ENCODE measurements around the gene TKT.
"Not testable (repeated sequence)": the region's sequence is repeated elsewhere in the genome, so short reads cannot be mapped to it uniquely, and the experiment has no call there.

The TKT gene

DNA sequence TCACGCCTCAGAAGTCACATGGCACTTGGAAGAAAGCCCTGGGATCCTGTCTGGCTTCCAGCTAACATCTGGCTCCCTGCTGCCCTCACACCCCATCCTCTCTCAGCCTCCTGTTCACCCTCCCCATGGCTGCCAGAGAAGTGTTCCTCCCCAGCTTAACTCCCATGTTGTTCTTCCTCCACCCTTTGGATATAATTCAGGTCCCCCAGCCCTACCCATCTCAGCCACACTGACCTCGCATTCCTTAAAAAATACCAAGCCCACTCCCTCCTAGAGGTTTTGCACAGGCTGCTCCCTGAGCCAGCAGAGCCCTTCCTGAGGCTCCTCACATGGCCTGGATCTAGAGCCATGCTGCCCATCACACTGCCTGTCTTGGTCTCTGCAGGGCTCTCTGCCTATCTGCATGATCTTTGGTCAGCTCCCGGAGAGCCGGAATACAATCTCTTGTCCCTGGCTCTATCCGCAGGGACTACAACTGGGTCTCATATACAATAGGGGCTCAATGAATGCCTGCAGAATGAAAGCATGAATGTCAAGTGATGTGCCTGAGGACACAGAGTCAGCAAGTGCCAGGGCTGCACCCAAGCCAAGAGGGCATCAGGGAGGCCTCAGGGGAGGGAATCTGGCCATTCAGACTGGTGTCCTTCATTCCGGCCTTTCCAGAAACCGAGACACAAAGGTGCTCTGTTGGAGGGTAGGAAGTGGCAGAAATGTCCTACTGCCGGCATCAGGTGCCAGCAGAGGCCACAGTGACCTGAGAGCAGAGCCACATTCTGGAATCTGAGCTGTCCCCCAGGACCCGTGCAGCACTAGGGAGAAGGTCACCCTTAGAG is 3.8 kb upstream of the TKT start:
- DNase-seq, result no peak

- no peak for DNase-seq
Measured at GRCh38 chr3:53258600-53259426, 3.0 kb upstream of the TKT start.

DNA sequence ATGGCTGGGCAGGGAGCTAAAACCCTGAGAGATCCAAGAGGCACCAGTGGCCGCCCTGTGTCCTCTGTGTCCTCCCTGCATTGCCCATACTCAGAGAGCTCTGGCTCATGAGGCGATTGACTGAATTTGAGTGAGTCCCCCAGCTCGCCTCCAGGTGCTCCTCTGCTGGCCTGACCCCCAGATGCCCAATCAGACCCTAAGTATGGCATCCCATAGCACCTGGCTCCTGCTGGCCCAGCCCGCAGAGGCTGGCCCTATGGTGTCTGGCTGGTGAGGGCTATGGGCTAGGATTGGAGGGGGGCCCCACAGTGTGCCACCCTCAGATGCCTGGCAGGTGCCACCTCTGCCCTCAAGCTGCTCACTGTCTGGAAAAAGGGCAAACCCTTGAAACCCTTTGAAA is 1.6 kb upstream of the TKT start:
- DNase-seq, result no peak

- DNase-seq, result no peak
Measured at GRCh38 chr3:53256704-53257055, 858 bp upstream of the TKT start.

DNA sequence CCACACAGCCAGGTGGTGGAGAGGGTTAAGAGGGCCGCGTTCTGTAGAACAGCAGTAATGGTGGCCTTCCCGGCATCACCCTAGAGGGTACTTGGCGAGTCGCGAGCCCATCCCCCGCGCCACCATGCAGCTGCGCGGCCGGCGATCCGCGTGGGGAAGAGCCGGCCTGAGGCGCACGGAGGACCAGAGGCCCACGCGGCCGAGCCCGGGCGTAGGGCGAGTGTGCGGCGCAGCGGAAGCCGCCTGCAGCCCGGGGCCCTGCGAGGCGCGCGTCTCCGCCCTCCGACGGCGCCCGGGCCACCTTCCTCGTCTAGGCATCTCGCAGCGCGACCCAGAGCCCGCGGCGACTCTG is 423 bp downstream of the TKT start:
- DNase-seq, result no peak

DNA sequence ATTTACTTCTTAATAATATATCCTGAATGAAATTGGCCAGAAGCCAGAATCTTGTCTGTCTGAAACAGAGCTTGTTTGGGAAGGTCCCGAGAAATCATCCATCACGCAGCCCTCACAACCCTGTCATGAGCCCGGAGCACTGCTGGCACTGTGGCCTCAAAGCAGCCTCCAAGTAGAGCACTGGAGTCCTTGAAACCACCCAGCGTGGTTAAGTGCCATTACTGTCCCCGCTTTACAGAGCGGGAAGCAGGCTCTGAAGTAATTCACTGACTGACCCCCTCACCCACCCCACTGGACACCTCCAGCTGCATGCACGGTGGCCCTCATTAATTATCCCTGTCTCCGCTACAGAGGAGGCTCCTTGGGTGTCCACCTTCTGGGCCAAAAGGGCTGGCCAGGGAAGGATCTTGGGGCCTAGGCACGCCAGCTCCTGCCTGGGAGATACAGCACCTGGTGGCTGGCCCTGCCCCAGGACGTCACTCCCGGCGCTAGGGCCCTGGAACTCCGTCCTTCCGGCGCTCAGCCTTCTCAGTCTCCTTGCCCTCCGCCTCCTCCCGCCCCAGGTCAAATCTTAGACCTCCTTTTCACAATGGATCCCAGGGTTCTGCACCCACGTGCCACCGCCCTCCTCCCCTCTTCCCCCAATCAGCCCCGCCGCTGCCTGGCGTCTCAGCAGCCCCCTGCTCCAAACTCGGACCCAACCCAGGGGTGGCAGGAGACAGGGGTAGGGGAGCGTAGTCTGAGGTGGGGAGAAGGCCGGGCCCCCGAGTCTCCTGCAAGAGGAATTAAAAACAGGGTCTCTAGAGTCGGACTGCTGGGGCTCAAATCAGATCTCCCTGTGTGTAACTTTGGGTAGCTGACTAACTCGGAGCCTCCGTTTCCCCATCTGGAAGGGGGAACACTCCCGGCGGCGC is 1.1 kb downstream of the TKT start:
- DNase-seq, result no peak

DNA sequence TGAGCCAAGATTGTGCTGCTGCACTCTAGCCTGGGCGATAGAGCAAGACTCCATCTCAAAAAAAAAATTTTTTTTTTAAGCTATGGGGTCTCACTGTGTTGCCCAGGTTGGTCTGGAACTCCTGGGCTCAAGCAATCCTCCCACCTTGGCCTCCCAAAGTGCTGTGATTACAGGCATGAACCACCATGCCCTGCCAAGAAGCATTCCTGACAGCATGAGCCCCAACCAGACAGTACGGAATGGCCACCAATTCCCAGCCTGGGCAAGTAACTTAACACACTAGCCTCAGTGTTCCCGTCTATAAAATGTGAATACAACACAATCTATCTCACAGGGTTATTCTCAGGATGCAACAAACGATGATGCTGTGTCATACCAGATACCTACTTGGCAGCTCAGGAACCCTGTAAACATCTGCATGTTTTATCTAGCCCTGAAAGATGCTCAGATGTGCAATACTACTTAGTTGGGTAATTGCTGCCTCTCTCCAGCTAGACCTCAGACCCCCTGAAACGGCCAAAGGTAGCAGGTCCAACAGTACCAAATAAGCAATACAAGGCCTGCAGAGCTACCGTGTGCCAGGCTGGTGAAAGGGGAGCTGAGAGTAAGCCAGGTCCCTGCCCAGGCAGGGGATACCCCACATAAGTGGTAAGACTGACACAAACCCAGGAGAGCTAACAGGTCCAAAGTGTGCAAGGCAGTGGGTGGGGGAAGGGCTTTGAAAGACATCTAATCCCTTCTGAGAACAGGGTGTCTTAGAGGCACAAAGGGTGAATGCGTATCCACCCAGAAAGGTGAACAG is 1.9 kb downstream of the TKT start:
- DNase-seq, result no peak

GRCh38 chr3:53252947-53253322 is 2.9 kb downstream of the TKT start:
- DNase-seq, result not testable (repeated sequence)

- DNase-seq, result no peak
Measured at GRCh38 chr3:53252096-53252946, 3.5 kb downstream of the TKT start.

DNA sequence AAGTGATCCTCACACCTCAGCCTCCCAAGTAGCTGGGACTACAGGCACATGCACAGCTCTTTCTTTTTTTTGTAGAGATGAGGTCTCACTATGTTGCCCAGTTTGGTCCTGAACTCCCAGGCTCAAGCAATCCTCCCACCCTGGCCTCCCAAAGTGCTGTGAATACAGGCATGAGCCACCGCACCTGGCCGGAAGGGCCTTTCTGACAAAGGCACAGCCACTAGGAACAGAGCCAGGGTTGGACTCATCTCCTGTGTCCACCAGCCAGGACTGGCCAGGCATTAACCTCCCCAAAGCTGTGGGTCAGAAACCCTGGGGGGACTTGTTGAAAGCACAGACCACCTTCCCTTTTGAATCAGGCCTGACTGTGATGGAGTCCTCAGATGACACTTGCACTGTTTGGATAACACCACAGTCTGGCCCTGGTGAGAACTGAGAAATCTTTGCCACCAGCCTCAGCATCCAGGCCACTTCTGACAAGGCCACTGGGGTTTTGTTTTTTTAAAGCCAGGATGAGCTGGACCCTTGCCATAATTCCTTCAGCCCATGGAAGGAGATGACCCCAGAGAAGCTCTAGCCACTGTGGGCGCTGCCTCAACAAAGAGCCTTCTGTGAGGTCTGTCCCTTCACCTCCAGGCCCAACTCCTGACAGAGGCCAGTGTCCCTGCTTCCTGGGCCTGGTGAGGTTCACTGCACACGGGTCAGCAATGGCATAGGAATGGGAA is 4.8 kb downstream of the TKT start:
- no peak for DNase-seq

- DNase-seq, result no peak
Measured at GRCh38 chr3:53250453-53250852, 5.4 kb downstream of the TKT start.

- no peak for DNase-seq
Measured at GRCh38 chr3:53248161-53248560, 7.7 kb downstream of the TKT start.

- no peak for DNase-seq
Measured at GRCh38 chr3:53247619-53248018, 8.2 kb downstream of the TKT start.

- DNase-seq, result no peak
Measured at GRCh38 chr3:53244271-53244670, 11.6 kb downstream of the TKT start.

DNA sequence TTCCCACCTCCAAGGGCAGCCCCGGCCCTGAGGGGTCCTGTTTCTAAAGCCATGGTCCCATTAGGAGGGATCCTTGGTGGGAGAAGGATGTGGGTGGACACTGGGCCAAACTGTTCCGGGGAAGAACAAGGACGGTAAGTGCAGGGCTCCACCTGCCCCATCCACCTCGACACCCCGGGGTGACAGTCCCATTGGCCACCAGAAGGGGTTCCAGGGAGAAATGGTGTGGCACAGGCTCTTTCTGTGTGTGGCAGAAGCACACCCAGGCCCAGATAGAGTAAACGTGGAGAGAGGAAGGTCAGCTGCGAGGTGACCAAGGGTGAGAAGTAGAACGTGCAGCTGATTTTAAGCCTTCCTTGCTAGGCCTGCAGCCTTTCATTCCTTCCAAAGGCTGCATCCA is 12.0 kb downstream of the TKT start:
- no peak for DNase-seq

GRCh38 chr3:53243165-53243564 is 12.7 kb downstream of the TKT start:
- no peak for DNase-seq

- no peak for DNase-seq
Measured at GRCh38 chr3:53242642-53243041, 13.2 kb downstream of the TKT start.

DNA sequence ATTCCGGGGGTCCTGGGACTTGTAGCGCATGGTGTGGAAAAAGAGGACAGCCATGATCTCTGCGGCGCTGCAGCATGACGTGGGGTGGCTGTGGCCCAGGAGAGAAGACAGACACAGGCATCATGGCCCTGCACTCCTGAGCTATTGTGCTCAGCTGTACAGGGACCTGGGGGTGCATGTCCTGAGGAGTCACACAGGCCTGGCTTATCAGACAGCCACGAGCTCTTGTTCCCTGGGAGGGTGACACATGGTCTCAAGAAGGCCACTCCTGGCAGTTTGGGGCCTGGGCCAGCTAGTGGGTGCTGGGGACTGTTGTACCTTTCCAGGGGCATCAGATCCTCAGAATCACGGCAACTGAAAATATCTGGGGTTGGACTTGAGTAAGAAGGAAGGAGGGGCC is 13.7 kb downstream of the TKT start:
- no peak for DNase-seq

GRCh38 chr3:53240989-53241972 is 14.5 kb downstream of the TKT start:
- no peak for DNase-seq

DNA sequence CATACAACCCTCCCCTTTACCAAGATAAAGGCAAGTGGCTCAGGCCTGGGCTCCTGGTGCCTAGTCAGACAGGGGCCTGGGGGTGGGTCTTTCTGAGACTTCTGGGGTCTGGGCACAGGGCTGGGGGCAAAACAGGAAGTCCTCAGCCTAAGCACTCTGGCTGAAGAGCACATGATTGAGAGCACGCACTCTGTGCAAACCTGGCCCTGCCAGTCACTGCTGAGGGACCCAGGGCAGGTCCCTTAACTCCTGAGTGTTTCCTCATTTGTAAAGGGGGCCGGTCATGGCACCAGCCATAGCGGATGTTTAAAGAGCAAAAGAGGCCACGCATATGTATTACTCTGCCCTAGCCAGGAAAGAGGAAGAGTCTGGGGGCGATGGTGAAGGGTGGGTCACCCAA is 16.0 kb downstream of the TKT start:
- no peak for DNase-seq

All from cerebellar nuclear complex (tissue), 1 donor.